Sciatic nerve (tissue), 2 donors: Measurements from ENCODE around the gene FAM216A. TPM values are rescaled to one million over a fixed set of nuclear protein-coding genes. Genes with fewer than 3 reads are reported as not detected.

Experiments used
- ATAC-seq: fragments of 200-7000 bp; cut with Tn5 transposase; one replicate; pipeline ENCODE4 v1.9.1; 2020; ENCODE audit warnings: mild to moderate bottlenecking, moderate library complexity
- DNase-seq: peaks from one replicate; pipeline ENCODE4 v3.0.0-alpha.2; 2020; ENCODE audit warnings: low spot score
- intact Hi-C: fragments of 100-400 bp; cut with DNase I; formaldehyde crosslinking; loops from one replicate; pipeline ENCODE4 v1.14.2; 2022
- total RNA-seq: library from RNA; stranded (reverse); fragmentation: NEBNext Ultra II Directional; extraction: Animal tissue kit (Norgen Biotek cat#: 25700); gene quantifications from one replicate; pipeline ENCODE4 v1.2.1, GENCODE V29; 2021
- donor health status: DM: no; HTN: no; CAD: no.
- donor health status: DM: no; HTN: no; CAD: no.

The FAM216A gene
- total RNA-seq, 1 donor from 2014 or later = 5.8 TPM

GRCh38 chr12:110533607-110534006 is 65.0 kb downstream of the FAM216A start:
- ATAC-seq (no peak), DNase-seq (no peak)
- intact Hi-C loops = no loop called here

GRCh38 chr12:110534811-110535210 is 66.2 kb downstream of the FAM216A start:
- ATAC-seq = no peak
- DNase-seq = no peak
- intact Hi-C loops = no loop called here

- ATAC-seq = no peak
Measured at GRCh38 chr12:110536834-110537604, 68.4 kb downstream of the FAM216A start.

GRCh38 chr12:110537605-110538409 is 69.2 kb downstream of the FAM216A start:
- intact Hi-C loops = no loop called here
- peak; percentile 24 for ATAC-seq
- DNase-seq = no peak

More at GRCh38 chr12:110536834-110537604, 68.4 kb downstream of the FAM216A start:
- DNase-seq = no peak
- intact Hi-C loops = no loop called here

- intact Hi-C loops = no loop called here
- ATAC-seq (no peak), DNase-seq (no peak)
Measured at GRCh38 chr12:110538869-110539622, 70.4 kb downstream of the FAM216A start.

Other genes starting within 250 kb of the FAM216A start
- gene ATP2A2, start 187.6 kb upstream of the FAM216A start, total RNA-seq = 131 TPM
- gene ANAPC7, start 65.1 kb upstream of the FAM216A start, total RNA-seq = 62.7 TPM
- gene ARPC3, start 18.5 kb upstream of the FAM216A start, total RNA-seq = 109 TPM
- gene GPN3, start 588 bp upstream of the FAM216A start, total RNA-seq = 18.7 TPM
- gene VPS29, start 33.3 kb downstream of the FAM216A start, total RNA-seq = 102 TPM
- gene RAD9B, start 33.5 kb downstream of the FAM216A start, total RNA-seq = 2.9 TPM
- 23.8 TPM for gene PPTC7, start 114.5 kb downstream of the FAM216A start, total RNA-seq
- 41.0 TPM for gene TCTN1, start 145.3 kb downstream of the FAM216A start, total RNA-seq
- gene HVCN1, start 220.3 kb downstream of the FAM216A start, total RNA-seq = 7.5 TPM